DMS79 (cell line): ENCODE data around the gene BDH1.

Experiments
- DNase-seq: peaks from one replicate; lab custom pipeline; 2025; lab: John Stamatoyannopoulos, UW

Gene BDH1

DNA sequence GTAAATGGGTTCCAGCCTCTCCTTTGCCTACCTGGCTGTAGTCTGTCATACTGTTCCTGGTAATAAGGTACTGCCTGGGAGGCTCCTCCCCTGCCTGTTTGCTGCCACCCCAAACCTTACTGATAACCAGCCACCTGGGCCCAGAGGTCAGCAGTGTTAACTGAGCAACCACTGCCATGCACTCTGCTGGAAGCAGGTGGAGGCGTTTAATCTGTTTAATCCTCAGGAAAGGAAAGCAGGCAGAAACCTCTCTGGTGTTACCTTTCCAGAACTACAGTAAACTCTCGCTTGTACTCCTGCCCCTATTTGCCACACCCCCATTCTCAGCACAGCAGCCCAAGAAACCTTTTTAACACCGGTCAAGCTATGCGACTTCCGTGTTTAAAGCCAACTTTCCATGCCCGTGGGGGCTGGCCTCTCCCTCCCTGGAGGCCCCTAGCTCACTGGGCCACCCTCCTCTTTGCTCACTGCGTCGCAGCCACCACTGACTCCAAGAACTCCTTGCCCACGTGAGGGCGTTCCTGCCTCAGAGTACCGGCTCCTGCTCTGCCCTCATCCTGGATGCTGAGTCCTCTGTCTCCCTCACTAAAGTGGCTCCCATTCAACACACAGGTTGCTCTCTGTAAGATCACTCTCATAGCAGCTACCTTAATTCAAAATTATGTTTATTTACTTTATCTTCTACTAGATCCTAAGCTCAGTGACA, 8.3 kb downstream of the BDH1 start:
- no peak for DNase-seq

DNA sequence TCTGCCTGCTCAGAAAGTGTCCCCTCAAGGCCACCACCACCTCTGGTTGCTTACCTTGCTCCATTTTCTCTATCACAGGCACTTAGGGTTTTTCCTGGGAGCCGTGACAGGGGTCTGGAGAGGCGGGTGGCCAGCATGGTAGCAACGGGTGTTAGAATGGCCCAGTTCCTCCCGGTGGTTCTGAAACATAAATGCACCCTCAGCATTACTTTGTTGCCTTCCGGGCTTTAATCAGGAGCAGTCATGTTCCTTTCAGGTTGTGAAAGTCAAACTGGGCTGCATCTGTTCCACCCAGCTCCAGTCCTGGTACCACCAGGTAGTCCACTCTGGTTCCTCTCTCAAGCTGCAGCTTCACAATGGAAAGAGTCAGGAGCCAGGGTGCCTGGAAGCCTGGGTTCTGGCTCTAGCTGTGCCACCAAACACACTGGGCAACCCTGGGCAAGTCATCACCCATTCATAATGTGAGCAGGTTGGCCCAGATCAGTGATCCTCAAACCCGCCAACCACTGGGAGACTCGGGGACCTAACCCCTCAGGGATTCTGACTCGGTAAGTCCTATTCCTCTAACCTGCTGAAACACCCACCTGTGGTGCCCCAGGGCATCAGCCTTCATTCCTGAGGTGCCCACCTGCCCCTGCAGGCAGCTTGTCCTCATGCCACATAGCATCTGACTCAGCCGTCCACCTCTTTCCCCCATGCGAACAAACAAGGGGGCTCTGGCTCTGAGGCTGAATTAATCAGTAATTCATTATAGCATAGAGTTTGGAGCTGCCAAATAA, 9.3 kb downstream of the BDH1 start:
- DNase-seq, result no peak

DNA sequence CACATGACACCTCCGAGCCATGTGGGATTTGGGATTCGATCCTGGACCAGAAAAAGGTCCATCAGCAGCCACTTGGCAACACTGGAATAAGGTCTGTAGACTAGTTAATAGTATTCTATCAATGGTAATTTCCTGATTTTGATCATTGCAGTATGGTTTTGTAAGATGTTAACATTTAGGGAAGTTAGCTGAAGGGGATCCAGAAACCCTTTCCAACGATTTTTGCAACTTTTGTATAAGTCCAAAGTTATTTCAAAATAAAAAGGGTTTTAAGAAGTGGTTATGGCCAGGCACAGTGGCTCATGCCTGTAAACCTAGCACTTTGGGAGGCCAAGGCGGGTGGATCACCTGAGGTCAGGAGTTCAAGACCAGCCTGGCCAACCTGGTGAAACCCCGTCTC, 10.2 kb downstream of the BDH1 start:
- DNase-seq, result no peak

DNA sequence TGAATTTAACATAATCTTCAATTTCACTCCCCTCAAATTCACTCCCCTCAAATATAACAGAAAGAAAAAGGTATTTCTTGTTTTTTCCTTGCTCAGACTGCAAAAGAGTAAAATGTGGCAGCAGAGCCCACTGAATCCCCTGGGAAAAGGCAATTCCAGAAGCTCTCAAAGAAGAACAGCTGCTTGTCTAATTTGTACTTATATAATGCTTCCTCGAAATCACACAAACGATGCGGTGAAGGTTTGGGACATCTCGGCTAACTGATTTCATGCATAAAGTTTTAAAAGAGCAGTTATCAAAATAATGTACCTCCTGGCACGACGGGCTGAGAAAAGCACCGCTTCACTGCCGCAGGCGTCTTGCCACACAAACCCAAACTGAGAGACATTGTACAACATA, 10.7 kb downstream of the BDH1 start:
- no peak for DNase-seq

DNA sequence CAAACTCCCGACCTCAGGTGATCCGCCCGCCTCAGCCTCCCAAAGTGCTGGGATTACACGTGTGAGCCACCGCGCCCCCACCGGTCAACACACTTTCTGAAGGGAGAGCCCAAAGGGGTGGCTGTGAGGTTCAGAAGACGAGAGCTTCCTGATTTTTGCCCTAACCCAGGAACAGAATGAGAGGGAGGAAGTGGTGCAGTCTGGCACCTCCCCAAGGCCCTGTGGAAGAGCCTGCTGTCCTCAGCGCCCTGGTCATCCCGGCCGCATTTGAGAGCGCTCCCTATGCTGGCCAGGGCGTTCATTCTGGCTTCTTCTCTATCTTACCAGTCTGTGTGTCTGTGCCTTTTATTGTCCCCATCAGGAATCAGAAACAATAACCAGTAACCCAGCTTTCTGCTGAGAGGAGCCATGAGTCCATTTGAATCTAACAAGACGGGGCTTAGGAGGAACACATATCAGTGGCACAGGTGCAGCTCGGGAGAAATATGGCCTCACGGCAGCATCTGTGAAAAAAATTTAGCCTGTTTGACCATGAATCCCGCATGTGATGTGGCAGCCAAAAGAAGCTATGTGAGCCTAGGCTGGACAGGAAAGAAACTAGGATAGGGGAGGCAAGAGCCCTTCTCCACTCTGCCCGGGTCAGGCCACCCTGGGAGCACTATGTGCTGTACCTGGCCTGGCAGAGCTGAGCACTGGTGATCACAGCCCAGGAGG, 12.9 kb downstream of the BDH1 start:
- no peak for DNase-seq

DNA sequence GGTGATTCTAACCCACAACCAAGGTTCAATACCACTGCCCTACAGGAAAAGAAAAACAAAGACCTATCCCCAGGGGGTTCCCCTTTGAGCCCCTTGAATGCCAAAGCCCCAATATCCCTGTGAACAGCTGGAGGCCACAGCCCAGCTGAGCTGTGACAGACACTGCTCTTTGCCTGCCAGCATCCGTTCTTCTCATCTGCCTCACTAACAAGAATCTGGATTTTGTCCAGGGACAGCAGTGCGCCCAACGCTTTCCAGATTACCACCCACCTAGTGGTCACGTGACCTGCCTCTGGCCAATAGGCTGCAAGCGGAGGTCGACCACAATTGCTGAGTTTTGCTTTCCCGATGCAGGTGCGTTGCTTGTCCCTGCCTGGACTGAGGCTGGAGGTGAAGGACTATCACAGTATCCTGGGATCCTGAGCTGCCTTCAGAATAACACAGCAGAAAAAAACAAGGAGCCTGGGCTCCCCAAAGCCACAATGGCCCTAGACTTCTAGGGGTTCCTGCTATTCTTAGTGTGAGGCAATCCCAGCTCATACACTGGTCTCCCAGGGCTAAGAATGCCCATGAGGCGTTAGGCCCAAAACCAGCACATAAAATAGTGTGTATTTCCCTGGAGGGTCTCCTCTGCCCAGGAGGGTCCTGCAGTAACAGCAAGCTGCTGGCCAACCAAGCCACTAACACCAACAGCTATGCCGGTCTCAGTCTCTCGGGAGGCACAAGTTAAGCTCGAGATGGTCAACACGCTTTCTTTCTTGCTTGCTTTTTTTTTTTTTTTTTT, 13.8 kb downstream of the BDH1 start:
- no peak for DNase-seq

DNA sequence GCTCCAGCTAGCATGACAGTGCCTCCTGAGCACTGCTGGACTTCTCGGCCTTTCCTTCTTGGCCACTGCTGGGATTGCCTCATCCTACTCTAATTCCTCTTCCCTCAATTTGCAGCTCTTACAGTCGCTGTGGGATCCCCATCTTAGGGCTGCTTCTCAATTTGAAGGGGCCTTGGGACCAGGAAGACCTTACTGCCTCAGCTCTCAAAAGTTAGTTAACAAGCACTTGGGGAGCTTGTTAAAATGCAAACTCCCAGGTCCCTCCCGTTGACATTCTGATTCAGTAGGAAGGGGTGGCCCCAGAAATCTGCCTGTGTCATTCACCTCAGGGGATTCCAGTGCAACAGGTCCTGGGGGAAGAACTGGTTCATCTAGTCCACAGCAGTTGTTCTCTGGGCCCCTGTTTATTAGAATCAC, 14.8 kb downstream of the BDH1 start:
- no peak for DNase-seq

DNA sequence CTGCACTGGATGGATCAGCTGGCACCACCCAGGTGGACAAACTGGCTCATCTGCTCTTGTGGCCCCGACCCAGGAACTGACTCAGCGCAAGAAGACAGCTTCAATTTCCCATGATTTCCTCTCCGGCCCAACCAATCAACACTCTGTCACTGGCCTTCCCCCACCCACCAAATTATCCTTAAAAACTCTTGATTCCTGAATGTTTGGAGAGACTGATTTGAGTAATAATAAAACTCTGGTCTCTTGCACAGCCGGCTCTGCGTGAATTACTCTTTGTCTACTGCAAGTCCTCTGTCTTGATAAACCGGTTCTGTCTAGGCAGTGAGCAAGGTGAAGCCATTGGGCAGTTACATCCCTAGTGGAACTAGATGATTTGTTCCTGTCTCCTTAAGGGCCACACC, 16.1 kb downstream of the BDH1 start:
- DNase-seq, result peak; percentile 23

DNA sequence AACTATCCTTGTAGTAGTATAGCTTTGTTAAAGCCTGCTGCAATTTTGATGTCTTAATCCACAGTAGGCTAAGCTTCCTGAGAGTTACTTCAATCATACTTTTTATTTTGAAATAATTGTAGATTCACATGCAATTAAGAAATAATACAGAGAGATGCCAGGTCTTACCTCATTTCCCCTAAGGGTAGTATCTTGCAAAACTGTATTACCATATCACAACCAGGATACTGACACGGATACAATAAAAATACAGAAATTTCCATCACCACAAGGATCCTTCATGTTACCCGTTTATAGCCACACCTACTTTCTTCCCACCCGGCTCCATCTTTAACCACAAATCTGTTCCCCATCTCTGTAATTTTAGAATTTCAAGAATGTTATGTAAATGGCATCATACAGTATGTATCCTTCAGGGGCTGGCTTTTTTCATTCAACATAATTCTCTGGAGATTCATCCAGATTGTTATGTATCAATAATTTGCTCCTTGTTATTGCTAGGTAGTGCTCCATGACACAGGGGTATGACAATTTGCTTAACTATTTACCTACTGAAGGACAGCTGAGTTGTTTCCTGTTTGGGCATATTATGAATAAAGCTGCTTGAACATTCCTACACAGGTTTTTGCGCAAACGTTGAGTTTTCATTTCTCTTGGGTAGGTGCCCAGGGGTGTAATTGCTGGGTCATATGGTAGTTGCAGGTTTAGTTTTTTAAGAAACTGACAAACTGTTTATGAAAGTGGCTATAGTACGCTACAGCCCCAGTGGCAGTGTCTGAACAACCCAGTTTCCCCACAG, 21.6 kb downstream of the BDH1 start:
- no peak for DNase-seq

DNA sequence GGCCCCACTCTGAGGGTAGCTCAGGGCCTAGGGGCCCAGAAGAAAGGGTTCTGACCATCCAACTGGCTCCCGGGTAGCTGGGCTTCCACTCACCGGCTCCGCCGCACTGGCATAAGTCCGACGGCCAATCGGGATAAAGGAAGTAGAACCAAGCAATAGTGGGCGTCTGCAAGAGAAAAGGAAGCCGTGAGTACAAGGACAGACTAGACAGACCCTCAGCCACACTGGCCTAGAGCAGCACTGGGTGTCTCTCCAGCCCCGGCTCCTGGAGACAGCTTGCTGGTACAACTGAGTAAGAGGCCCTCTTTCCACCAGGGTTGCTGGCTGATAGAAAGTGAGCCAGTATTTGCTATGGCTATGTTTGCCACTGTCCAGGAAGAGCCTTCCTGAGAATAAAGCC, 22.4 kb downstream of the BDH1 start:
- DNase-seq, result no peak

DNA sequence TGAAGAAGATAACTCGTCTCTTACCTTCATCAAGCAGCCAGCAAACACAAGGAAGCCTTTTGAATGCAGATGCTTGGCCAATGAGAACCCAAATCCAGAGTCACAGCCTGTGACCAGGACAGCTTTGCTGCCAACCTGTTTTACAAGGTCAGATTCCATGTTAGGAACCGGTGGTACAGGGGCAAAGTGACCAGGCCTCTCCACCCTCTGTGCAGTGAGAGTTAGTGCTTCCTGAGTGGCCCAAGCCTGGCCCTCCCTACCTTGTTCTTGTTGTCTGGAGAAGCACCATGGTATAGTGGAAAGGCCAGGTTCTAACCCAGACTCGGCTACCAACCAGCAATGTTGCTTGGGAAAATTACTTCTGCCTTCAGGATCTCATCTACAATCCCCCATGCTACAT, 23.4 kb downstream of the BDH1 start:
- DNase-seq, result no peak

DNA sequence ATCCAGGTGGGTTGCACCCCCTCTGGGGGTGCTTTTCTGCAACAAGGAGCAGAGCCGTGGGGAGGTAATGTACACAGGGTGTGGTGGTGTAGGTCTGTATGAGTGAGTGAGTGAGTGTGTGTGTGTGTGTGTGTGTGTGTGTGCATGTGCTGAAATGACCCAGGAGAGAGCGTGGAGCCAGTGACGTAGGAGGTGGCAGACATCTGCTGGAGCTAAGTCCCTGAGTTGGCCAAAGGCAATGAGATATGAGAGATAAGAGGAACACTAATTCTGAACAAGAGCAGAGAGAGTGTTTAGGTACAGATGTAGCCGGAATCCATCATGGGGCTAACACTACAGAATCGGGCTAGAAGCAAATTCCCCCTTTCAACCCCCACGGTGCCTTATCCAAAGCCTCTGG, 27.6 kb downstream of the BDH1 start:
- no peak for DNase-seq

DNA sequence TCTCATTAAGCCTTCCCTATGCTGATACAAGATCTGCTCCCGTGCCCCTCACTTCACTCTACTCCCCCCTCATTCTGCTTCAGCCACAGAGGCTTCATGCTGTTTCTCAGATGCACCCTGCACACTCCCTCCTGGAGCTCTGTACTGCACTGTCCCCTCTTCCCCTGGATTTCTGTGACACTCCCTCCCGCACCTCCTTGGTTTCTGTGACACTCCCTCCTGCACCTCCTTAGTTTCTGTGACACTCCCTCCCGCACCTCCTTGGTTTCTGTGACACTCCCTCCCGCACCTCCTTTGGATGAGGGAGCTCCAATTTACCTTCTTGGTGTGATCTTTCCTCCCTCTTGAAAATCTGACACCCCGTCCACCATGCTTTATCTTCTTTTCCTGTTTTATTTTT, 28.2 kb downstream of the BDH1 start:
- no peak for DNase-seq

DNA sequence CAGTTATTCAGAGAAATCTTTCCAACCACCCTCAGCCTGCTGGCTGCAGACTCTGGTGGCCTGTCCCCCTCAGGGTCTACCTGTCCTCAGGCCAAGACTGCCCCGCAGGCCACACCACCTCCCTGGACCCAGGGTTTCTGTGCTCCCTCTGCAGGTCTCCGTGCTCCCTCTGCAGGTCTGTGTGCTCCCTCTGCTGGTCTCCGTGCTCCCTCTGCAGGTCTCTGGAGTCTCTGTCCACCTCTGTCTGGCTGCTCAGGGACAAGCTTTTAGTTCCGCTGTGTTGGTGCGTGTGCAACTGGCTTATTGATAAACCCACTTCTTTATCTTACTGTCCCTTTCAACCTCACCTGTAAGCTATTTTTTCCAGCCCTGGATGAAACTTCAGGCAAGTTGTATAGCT, 30.1 kb downstream of the BDH1 start:
- no peak for DNase-seq

DNA sequence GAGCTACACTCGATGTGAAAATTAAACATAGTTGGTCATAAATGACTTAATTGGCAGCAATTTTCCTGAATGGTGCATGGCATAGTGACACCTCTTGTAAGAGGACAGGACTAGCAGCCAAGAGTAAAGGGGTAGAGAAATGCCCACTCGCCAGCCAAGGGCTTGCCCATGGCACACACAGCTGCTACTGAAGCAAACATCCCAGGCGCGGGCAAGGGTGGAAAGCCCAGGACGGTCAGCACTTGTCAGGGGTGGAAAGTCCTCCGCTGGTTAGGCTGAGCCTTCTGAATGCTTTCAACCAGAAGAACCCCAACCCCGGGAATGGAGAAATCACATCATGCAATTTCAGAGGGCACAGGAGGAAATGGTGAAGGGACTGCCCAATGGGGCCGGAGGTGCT, 31.6 kb downstream of the BDH1 start:
- DNase-seq, result no peak

DNA sequence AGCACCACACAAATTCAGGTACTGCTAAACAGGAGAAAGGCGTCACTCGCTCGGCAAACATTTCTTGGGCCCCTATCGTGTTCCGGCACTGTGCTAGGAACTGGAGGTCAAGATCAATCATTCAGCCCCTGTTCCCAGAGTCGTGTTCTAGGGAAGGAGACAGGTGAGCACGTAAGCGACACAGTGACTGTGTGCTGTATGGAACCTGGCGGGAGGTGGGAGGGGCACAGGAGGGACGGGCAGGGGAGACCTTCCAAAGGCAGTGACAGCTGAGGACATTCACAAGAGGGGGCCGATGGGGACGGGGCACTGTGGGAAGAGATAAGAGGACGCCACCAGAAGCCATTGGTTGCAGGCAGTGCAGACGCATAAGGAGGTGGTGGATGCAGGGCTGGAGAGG, 32.2 kb downstream of the BDH1 start:
- DNase-seq, result no peak

DNA sequence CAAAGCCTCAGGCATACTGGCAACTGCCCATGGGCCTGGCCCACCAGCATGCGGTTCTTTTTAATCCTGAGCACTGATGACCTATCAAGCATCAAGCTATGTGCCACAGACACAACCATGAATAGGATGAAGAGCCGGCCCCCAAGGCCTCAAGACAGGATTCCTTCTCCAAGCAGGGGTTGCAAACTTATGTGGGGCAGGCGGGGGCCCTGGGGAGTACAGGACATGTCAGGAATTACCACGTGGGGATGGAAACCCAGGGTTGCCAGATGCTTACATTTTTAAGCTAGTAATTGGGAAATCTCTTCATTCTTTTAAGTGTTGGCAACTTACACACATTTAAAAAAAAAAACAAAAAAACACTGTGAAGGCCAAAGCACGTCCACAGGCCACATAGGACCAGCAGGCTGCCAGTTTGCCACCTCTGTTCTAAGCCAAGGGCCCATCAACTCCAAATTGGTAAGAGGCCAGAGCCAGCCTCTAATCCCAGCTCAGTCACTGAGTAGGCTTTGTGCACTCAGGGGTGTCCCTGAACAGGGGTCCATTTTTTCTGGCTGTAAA, 32.8 kb downstream of the BDH1 start:
- DNase-seq, result no peak

DNA sequence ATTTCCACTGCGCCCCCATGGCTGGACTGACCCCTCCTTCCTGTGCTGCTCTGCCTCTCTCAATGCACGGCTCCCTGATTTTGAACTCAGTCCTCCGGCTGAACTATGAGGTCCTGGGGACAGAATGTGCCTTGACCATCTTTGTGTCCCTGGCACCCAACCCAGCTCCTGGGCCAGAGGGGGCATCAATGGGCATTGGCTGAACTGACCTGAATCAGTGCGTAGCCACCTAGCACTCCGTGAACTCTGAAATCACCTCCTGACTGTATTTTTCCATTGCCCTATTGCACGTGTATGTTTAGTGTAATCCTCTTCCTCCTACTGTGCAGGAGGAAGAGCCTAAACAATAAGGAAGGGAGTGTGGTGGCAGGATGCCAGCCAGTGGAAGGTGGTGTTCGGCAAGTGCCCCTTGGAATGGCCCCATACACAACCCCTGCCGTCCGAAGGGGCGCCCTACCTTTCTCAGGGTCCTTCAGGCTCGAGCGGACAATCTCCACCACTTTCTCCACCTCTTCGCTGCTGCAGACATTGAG, 33.5 kb downstream of the BDH1 start:
- DNase-seq, result no peak

DNA sequence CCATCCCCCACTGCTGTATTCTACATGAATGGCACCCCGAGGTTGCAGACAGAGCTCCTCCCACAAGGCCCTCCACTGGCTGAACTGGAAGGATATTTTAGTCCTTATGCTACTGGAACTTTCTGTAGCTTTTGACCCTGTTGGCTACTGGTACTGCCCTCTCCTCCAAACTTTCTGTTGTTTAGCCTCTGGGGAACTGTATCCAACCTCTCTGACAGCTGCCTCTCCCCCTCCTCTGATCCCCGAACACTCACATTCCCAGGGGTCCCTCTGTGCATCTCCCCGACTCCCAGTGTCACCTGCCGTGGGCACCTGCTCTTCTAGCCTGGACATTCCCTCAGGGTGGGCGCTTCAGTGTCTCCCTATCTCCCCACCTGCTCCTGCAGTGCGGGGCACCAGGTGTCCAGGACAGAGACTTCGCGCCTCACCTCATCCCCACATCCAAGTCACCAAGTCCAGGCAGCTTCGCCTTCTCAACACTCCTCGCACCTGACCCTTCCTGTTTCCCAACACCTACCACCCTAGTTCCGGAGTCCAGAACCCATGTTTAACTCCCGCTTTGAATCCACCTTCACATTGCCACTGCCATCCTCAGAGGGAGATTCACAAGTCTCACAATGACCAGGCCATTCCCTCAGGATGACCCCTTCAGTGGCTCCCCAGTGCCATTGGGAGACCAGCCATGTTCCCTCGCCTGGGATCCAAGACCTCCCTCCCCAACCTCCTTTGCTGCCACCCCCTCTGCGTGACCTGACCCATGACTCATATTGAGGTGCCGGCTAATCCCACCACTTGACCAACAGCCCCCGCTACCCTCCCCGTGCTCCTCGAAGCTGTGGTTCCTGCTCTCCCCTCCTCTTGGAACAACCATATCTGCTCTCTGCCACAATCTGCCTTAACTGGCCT, 34.2 kb downstream of the BDH1 start:
- no peak for DNase-seq
